Left lung (tissue), 10 donors: ENCODE measurements around the gene CES3. TPM values are rescaled to one million over a fixed set of nuclear protein-coding genes. Genes with fewer than 3 reads are reported as not detected.

Source experiments
- ATAC-seq: fragments of 200-7000 bp; cut with Tn5 transposase; one replicate; pipeline ENCODE4 v1.9.1; 2020; ENCODE audit warnings: moderate library complexity
- DNase-seq, 4 donors: peaks; one replicate each; pipeline ENCODE4 v3.0.0-alpha.2; 2013 to 2020
- H3K27ac ChIP-seq, 2 donors: fragments of 200-600 bp; sonication (generic) in 1 of 2; one replicate each; pipeline versions ENCODE4 v1.5.0 to v1.8.0; 2020 to 2021
- H3K27me3 ChIP-seq, 2 donors: fragments of 200-600 bp; sonication (generic) in 1 of 2; one replicate each; pipeline versions ENCODE4 v1.5.0 to v1.8.0; 2020 to 2021
- H3K36me3 ChIP-seq, 2 donors: fragments of 200-600 bp; sonication (generic) in 1 of 2; one replicate each; pipeline versions ENCODE4 v1.5.0 to v1.8.0; 2020 to 2021
- H3K4me1 ChIP-seq, 2 donors: fragments of 200-600 bp; one replicate each; pipeline ENCODE4 v1.8.0; 2021
- H3K4me3 ChIP-seq, 2 donors: fragments of 200-600 bp; sonication (generic) in 1 of 2; one replicate each; pipeline versions ENCODE4 v1.5.0 to v1.8.0; 2020 to 2021; ENCODE audit warnings: mild to moderate bottlenecking in 1 of 2
- H3K9me3 ChIP-seq, 2 donors: fragments of 200-600 bp; sonication (generic) in 1 of 2; one replicate each; pipeline versions ENCODE4 v1.5.0 to v1.8.0; 2020 to 2021
- intact Hi-C, 2 donors: fragments of 100-400 bp; cut with DNase I; formaldehyde crosslinking; loops; one replicate each; pipeline versions ENCODE4 v1.11.2 to v1.14.2; 2022
- polyA plus RNA-seq, 6 donors: library from polyadenylated mRNA; unstranded; fragments of 120-200 nt; gene quantifications; one replicate each; pipeline ENCODE4 v1.2.1, GENCODE V29; 2013; ENCODE audit not compliant: insufficient read length in 6 of 6
- total RNA-seq, 2 donors: library from RNA; stranded (reverse); fragmentation: NEBNext Ultra II Directional; extraction: Animal tissue kit (Norgen Biotek cat#: 25700); gene quantifications; one replicate each; pipeline ENCODE4 v1.2.1, GENCODE V29; 2021
- TF ChIP-seq, protein P1 (sequence below), 2 donors: fragments of 200-600 bp; sonication (generic) in 1 of 2; IDR thresholded peaks; one replicate each; pipeline versions ENCODE4 v1.5.0 to v1.8.0; 2021; ENCODE audit warnings: antibody characterized with exemption in 2 of 2
- donor health status: DM: no; HTN: yes; CAD: no.
- donor health status: DM: no; HTN: no; CAD: no.

The CES3 gene
- total and polyA plus RNA-seq, 8 donors = 0.79 to 5.3 (median 4.2) TPM

DNA sequence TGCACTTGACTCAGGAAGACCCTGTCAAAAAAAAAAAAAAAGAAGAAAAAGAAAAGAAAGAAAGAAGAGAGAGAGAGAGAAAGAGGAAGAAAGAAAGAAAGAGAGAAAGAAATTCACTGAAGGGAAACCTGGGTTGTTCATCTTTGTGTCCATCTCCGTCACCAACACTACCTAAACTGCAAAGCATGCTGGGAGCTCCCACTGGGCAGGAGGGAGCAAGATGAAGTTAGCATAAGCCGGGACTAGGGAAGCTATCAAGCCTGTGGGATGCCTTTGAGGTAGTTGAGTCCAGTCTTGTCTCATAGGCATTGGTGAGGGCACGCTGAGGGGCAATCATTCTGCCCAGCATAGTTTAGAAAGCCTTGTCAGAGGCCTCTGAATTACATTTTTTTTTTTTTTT, 60.3 kb downstream of the CES3 start:
- no peaks in the 10 kb centered on the region for H3K36me3 ChIP-seq
- no peak overlapping the region for H3K27ac ChIP-seq
- DNase-seq (no peak), ATAC-seq (no peak)
- no peaks in the 10 kb centered on the region for H3K9me3 ChIP-seq
- intact Hi-C loops = no loop called here
- no peaks in the 10 kb centered on the region for H3K4me1 ChIP-seq
- no peaks in the 10 kb centered on the region for H3K27me3 ChIP-seq
- no peak overlapping the region for H3K4me3 ChIP-seq
- TF ChIP-seq, protein P1, sequence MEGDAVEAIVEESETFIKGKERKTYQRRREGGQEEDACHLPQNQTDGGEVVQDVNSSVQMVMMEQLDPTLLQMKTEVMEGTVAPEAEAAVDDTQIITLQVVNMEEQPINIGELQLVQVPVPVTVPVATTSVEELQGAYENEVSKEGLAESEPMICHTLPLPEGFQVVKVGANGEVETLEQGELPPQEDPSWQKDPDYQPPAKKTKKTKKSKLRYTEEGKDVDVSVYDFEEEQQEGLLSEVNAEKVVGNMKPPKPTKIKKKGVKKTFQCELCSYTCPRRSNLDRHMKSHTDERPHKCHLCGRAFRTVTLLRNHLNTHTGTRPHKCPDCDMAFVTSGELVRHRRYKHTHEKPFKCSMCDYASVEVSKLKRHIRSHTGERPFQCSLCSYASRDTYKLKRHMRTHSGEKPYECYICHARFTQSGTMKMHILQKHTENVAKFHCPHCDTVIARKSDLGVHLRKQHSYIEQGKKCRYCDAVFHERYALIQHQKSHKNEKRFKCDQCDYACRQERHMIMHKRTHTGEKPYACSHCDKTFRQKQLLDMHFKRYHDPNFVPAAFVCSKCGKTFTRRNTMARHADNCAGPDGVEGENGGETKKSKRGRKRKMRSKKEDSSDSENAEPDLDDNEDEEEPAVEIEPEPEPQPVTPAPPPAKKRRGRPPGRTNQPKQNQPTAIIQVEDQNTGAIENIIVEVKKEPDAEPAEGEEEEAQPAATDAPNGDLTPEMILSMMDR (IDR thresholded peaks at IDR 0.05) = no peak

DNA sequence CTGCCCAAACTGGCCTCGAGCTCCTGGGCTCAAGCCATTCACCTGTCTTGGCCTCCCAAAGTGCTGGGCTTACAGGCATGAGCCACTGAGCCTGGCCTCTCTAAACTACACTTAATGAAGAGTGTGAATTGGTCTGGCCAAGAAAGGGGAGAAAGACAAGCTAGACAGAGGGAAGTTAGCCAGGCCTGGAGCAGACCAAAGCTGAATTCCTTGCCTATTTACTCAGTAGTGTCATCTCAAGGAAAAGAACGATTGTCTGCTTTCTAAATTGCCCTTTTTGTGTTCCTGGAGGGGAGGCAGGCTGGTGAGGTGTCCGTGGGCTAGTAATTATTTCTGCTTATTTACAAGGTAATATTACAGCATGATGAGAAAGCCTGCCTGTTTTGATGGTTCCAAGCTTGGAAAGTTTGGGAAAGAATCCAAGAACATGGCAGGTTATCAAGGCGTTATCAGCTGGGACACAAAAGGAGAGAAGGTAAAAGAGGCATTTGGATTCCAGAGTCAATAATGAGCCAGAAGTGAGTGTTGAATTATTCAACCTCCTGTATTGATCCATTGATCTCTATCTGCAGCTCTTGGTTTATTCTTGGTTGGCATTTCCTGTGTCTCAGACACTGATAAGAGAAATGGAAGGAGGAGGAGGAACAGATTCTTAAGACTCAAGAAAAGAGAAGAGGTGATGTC, 61.6 kb downstream of the CES3 start:
- TF ChIP-seq, protein P1 (IDR thresholded peaks at IDR 0.05) = no peak

DNA sequence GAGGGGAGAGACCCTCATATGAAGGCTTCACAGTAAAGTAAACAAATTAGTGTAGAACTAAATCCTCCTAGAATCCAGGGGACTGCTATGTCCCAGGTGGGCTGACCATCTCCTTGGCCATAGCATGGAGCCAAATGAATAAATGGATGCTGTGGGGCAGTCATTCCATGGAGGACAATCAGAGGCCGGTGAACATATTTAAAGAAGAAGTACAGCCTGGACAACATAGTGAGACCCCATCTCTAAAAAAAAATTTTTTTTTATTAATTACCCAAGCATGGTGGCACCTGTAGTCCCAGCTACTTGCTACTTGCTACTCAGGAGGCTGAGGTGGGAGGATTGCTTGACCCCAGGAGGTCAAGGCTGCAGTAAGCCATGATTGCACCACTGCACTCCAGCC, 62.6 kb downstream of the CES3 start:
- TF ChIP-seq, protein P1 (IDR thresholded peaks at IDR 0.05) = no peak
- DNase-seq = no peak
- Histone ChIP-seq H3K36me3 (no peaks in the 10 kb centered on the region), H3K27ac (no peak overlapping the region), H3K4me1 (peaks cover 0 to 7% of the 10 kb centered on the region in 2 donors), H3K27me3 (no peaks in the 10 kb centered on the region), H3K9me3 (no peaks in the 10 kb centered on the region), H3K4me3 (no peak overlapping the region)
- intact Hi-C loops = no loop called here
- ATAC-seq = no peak

More for the DNA sequence above, 61.6 kb downstream of the CES3 start:
- H3K4me1 ChIP-seq = no peaks in the 10 kb centered on the region
- H3K27ac ChIP-seq = no peak overlapping the region
- intact Hi-C loops = no loop called here
- no peaks in the 10 kb centered on the region for H3K9me3 ChIP-seq
- H3K4me3 ChIP-seq = no peak overlapping the region
- DNase-seq = peak in 1 of 4 donors; percentile 16
- no peaks in the 10 kb centered on the region for H3K27me3 ChIP-seq
- no peaks in the 10 kb centered on the region for H3K36me3 ChIP-seq
- ATAC-seq = no peak

Other genes starting within 250 kb of the CES3 start
- gene DYNC1LI2, start 209.7 kb upstream of the CES3 start, total RNA-seq = 100 to 1,000 TPM; 118 to 141 TPM
- 100 to 1,000 TPM; 137 to 162 (median 147) TPM for gene DYNC1LI2, start 209.7 kb upstream of the CES3 start, polyA plus RNA-seq
- gene TERB1, start 159.7 kb upstream of the CES3 start, total RNA-seq = not detected
- gene TERB1, start 159.7 kb upstream of the CES3 start, polyA plus RNA-seq = under 1 TPM; 0.07 to 0.46 (median 0.13) TPM
- gene NAE1, start 130.3 kb upstream of the CES3 start, total RNA-seq = 10 to 100 TPM; 41.8 to 45.2 TPM
- 10 to 100 TPM; 79.1 to 98.9 (median 88.1) TPM for gene NAE1, start 130.3 kb upstream of the CES3 start, polyA plus RNA-seq
- gene CA7, start 116.9 kb upstream of the CES3 start, total RNA-seq = not detected
- not detected for gene CA7, start 116.9 kb upstream of the CES3 start, polyA plus RNA-seq
- 10 to 100 TPM; 17.4 to 36.3 TPM for gene PDP2, start 80.8 kb upstream of the CES3 start, total RNA-seq
- gene PDP2, start 80.8 kb upstream of the CES3 start, polyA plus RNA-seq = 10 to 100 TPM in 2 of 6 donors, 1 to 10 TPM in 4; 8.9 to 10.8 (median 9.2) TPM
- under 1 TPM in 1 of 2 donors, not detected in 1; 0.32 TPM for gene CDH16, start 42.4 kb upstream of the CES3 start, total RNA-seq
- 10 to 100 TPM; 23.8 to 68.1 (median 49.1) TPM for gene CDH16, start 42.4 kb upstream of the CES3 start, polyA plus RNA-seq
- 10 to 100 TPM in 1 of 2 donors, 1 to 10 TPM in 1; 8.2 to 31.8 TPM for gene RRAD, start 35.7 kb upstream of the CES3 start, total RNA-seq
- 10 to 100 TPM in 2 of 6 donors, 1 to 10 TPM in 4; 8.1 to 14.3 (median 9.0) TPM for gene RRAD, start 35.7 kb upstream of the CES3 start, polyA plus RNA-seq
- 10 to 100 TPM; 81.7 to 82.5 TPM for gene CIAO2B, start 26.9 kb upstream of the CES3 start, total RNA-seq
- gene CIAO2B, start 26.9 kb upstream of the CES3 start, polyA plus RNA-seq = 10 to 100 TPM; 70.9 to 84.0 (median 80.8) TPM
- gene CES2, start 25.8 kb upstream of the CES3 start, total RNA-seq = 10 to 100 TPM; 31.7 to 38.4 TPM
- 10 to 100 TPM; 33.0 to 41.8 (median 35.7) TPM for gene CES2, start 25.8 kb upstream of the CES3 start, polyA plus RNA-seq
- 10 to 100 TPM in 1 of 2 donors, 1 to 10 TPM in 1; 9.3 to 14.3 TPM for gene CES4A, start 27.3 kb downstream of the CES3 start, total RNA-seq
- 10 to 100 TPM in 1 of 6 donors, 1 to 10 TPM in 5; 6.1 to 10.0 (median 7.8) TPM for gene CES4A, start 27.3 kb downstream of the CES3 start, polyA plus RNA-seq
- 10 to 100 TPM; 46.8 to 47.6 TPM for gene CBFB, start 67.9 kb downstream of the CES3 start, total RNA-seq
- 10 to 100 TPM; 58.4 to 69.9 (median 64.8) TPM for gene CBFB, start 67.9 kb downstream of the CES3 start, polyA plus RNA-seq
- gene PHAF1, start 148.7 kb downstream of the CES3 start, total RNA-seq = 10 to 100 TPM; 12.3 to 21.7 TPM
- gene PHAF1, start 148.7 kb downstream of the CES3 start, polyA plus RNA-seq = 10 to 100 TPM; 22.7 to 26.5 (median 23.6) TPM
- 10 to 100 TPM; 18.6 to 29.4 TPM for gene B3GNT9, start 189.7 kb downstream of the CES3 start, total RNA-seq
- gene B3GNT9, start 189.7 kb downstream of the CES3 start, polyA plus RNA-seq = 10 to 100 TPM; 16.2 to 25.7 (median 19.9) TPM
- 10 to 100 TPM; 25.1 to 25.5 TPM for gene TRADD, start 198.6 kb downstream of the CES3 start, total RNA-seq
- gene TRADD, start 198.6 kb downstream of the CES3 start, polyA plus RNA-seq = 1 to 10 TPM; 5.8 to 8.6 (median 7.8) TPM
- gene FBXL8, start 198.7 kb downstream of the CES3 start, total RNA-seq = 10 to 100 TPM; 22.1 to 22.9 TPM
- 1 to 10 TPM; 1.8 to 4.1 (median 3.2) TPM for gene FBXL8, start 198.7 kb downstream of the CES3 start, polyA plus RNA-seq
- 10 to 100 TPM; 28.1 to 38.2 TPM for gene HSF4, start 203.5 kb downstream of the CES3 start, total RNA-seq
- 1 to 10 TPM; 2.5 to 5.9 (median 4.8) TPM for gene HSF4, start 203.5 kb downstream of the CES3 start, polyA plus RNA-seq
- 10 to 100 TPM; 29.5 to 36.7 TPM for gene NOL3, start 209.3 kb downstream of the CES3 start, total RNA-seq
- gene NOL3, start 209.3 kb downstream of the CES3 start, polyA plus RNA-seq = 10 to 100 TPM; 11.9 to 19.6 (median 17.3) TPM
- 10 to 100 TPM; 36.8 to 44.7 TPM for gene MATCAP1, start 222.7 kb downstream of the CES3 start, total RNA-seq
- gene MATCAP1, start 222.7 kb downstream of the CES3 start, polyA plus RNA-seq = 10 to 100 TPM; 43.5 to 66.9 (median 59.5) TPM
- 10 to 100 TPM; 10.9 to 16.9 TPM for gene EXOC3L1, start 228.9 kb downstream of the CES3 start, total RNA-seq
- gene EXOC3L1, start 228.9 kb downstream of the CES3 start, polyA plus RNA-seq = 10 to 100 TPM in 2 of 6 donors, 1 to 10 TPM in 4; 7.5 to 13.7 (median 9.7) TPM
- 10 to 100 TPM; 47.7 to 81.4 TPM for gene E2F4, start 230.9 kb downstream of the CES3 start, total RNA-seq
- 10 to 100 TPM; 45.7 to 70.8 (median 53.9) TPM for gene E2F4, start 230.9 kb downstream of the CES3 start, polyA plus RNA-seq
- 10 to 100 TPM; 14.8 to 21.2 TPM for gene ELMO3, start 237.9 kb downstream of the CES3 start, total RNA-seq
- 1 to 10 TPM; 4.9 to 9.6 (median 6.8) TPM for gene ELMO3, start 237.9 kb downstream of the CES3 start, polyA plus RNA-seq